ENCODE measurements around the gene SPP2. TPM values are rescaled to one million over a fixed set of nuclear protein-coding genes. Genes with fewer than 3 reads are reported as not detected.

The SPP2 gene
- total and polyA plus RNA-seq, 9 of the 15 experiments (the other 6 are each of a cell fraction or from before 2014, with no cell fraction given) = not detected

GRCh38 chr2:234025466-234025865 lies 25.0 kb upstream of the SPP2 start:
- Histone ChIP-seq H3K79me2 (ENCODE audit: control insufficient read depth, insufficient read depth, low read length) (no peaks in the 10 kb centered on the region), H3K9me3 (replicated peaks; ENCODE audit: control insufficient read depth, insufficient read depth, low read depth, low read length) (no peaks in the 10 kb centered on the region), H3K4me1 (replicated peaks in 1 of 2; ENCODE audit: control insufficient read depth in 2 of 2, insufficient read depth in 2 of 2, low read length in 2 of 2) (no peaks in the 10 kb centered on the region), H3K27ac (ENCODE audit: extremely low read depth, low read depth, low read length) (no peak overlapping the region), H3K9ac (ENCODE audit: insufficient read depth in 1 of 2, low read depth in 2 of 2, low read length in 2 of 2) (no peak overlapping the region), H3K4me3 (no peak overlapping the region), H3K4me2 (ENCODE audit: insufficient read depth, low read length) (no peak overlapping the region), H3K36me3 (ENCODE audit: control insufficient read depth, insufficient read depth, low read length) (no peaks in the 10 kb centered on the region), H4K20me1 (replicated peaks; ENCODE audit: control insufficient read depth, insufficient read depth, low read length) (no peaks in the 10 kb centered on the region), H3K27me3 (ENCODE audit: control insufficient read depth in 2 of 2, insufficient read depth in 2 of 2, low read length in 2 of 2) (no peaks in the 10 kb centered on the region), H3K9me1 (ENCODE audit: control insufficient read depth, insufficient read depth, low read length) (no peaks in the 10 kb centered on the region), H2AFZ (ENCODE audit: low read depth, low read length) (no peak overlapping the region)
- ATAC-seq = no peak
- no peak for FAIRE-seq
- WGBS (ENCODE audit: insufficient coverage, low coverage, missing lambda C conversion rate) = 0% methylated on average over 3 of the region's 10 CpGs
- no TSS peak for BruUV-seq (replicated peaks)
- ChIA-PET POLR2A (interaction anchor here (0.6 kb wide), 1 partner anchor 19 kb away, joined by 3 read pairs; no protein-coding TSS in a partner anchor), CTCF (ENCODE audit: low intra/inter-chr PET ratio) (no interaction called here)
- no peak for DNase-seq (ENCODE audit: extremely low read depth in 1 of 4, low spot score in 3 of 4)
- intact Hi-C loops (cut with micrococcal nuclease) (no loop called here), in situ Hi-C loops (cut with MboI) (no loop called here)
- TF ChIP-seq E2F8 (IDR thresholded peaks at IDR 0.05; ENCODE audit: low read depth, partially characterized antibody) = no peak
- TF ChIP-seq IRF1 (CRISPR knock-in tag; IDR thresholded peaks at IDR 0.05; ENCODE audit: borderline replicate concordance) = no peak
- TF ChIP-seq HINFP (tag; conservative IDR thresholded peaks at IDR 0.05; ENCODE audit: low read depth) = no peak
- TF ChIP-seq TEAD4 (IDR thresholded peaks at IDR 0.05; ENCODE audit: low read length) = no peak
- no peak for TF ChIP-seq TEAD4 (CRISPR knock-in tag; IDR thresholded peaks at IDR 0.05; ENCODE audit: borderline replicate concordance)
- TF ChIP-seq NFE2L1 (tag; IDR thresholded peaks at IDR 0.05; ENCODE audit: borderline replicate concordance, low read depth) = no peak
- TF ChIP-seq ZC3H11A (IDR thresholded peaks at IDR 0.05; ENCODE audit: low read depth, low read length) = no peak
- TF ChIP-seq KLF10 (CRISPR knock-in tag; IDR thresholded peaks at IDR 0.05) = no peak
- TF ChIP-seq ZNF77 (CRISPR knock-in tag; IDR thresholded peaks at IDR 0.05) = no peak
- TF ChIP-seq NFIX (CRISPR knock-in tag; IDR thresholded peaks at IDR 0.05; ENCODE audit: low read depth) = no peak
- TF ChIP-seq ZNF23 (CRISPR knock-in tag; IDR thresholded peaks at IDR 0.05) = no peak
- no peak for TF ChIP-seq ZNF347 (CRISPR knock-in tag; IDR thresholded peaks at IDR 0.05; ENCODE audit: low read depth)
- no peak for TF ChIP-seq PURB (CRISPR knock-in tag; IDR thresholded peaks at IDR 0.05; ENCODE audit: low read depth)
- no peak for TF ChIP-seq ZNF354B (CRISPR knock-in tag; IDR thresholded peaks at IDR 0.05)
- no peak for TF ChIP-seq MCM2 (IDR thresholded peaks at IDR 0.05; ENCODE audit: low read depth)
- TF ChIP-seq, protein P1, sequence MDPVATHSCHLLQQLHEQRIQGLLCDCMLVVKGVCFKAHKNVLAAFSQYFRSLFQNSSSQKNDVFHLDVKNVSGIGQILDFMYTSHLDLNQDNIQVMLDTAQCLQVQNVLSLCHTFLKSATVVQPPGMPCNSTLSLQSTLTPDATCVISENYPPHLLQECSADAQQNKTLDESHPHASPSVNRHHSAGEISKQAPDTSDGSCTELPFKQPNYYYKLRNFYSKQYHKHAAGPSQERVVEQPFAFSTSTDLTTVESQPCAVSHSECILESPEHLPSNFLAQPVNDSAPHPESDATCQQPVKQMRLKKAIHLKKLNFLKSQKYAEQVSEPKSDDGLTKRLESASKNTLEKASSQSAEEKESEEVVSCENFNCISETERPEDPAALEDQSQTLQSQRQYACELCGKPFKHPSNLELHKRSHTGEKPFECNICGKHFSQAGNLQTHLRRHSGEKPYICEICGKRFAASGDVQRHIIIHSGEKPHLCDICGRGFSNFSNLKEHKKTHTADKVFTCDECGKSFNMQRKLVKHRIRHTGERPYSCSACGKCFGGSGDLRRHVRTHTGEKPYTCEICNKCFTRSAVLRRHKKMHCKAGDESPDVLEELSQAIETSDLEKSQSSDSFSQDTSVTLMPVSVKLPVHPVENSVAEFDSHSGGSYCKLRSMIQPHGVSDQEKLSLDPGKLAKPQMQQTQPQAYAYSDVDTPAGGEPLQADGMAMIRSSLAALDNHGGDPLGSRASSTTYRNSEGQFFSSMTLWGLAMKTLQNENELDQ (CRISPR knock-in tag; IDR thresholded peaks at IDR 0.05; ENCODE audit: borderline replicate concordance) = no peak
- TF ChIP-seq MYNN (IDR thresholded peaks at IDR 0.05) = no peak
- no peak for TF ChIP-seq MYNN (CRISPR knock-in tag; IDR thresholded peaks at IDR 0.05)

Measured in K562 (cell line).